Progenitor cell of endocrine pancreas (in vitro differentiated cells): ENCODE results near the gene HS3ST3B1. TPM values are rescaled to one million over a fixed set of nuclear protein-coding genes. Genes with fewer than 3 reads are reported as not detected.

Experiments
- DNase-seq: peaks from one replicate; pipeline ENCODE4 v3.0.0; 2021; ENCODE audit warnings: low spot score; ENCODE audit not compliant: unreplicated experiment
- H3K27ac Mint-ChIP-seq: 2 replicates; pipeline ENCODE4 v1.8.0; 2021; ENCODE audit warnings: mild to moderate bottlenecking, moderate library complexity, mixed read lengths
- H3K27me3 Mint-ChIP-seq: 2 replicates; pipeline ENCODE4 v1.8.0; 2021; ENCODE audit warnings: mixed read lengths
- H3K36me3 Mint-ChIP-seq: 2 replicates; pipeline ENCODE4 v1.8.0; 2022; ENCODE audit warnings: mixed read lengths; ENCODE audit not compliant: insufficient read depth
- H3K4me1 Mint-ChIP-seq: 2 replicates; pipeline ENCODE4 v1.8.0; 2021; ENCODE audit warnings: low read depth, mixed read lengths
- H3K4me3 Mint-ChIP-seq: 2 replicates; pipeline ENCODE4 v1.8.0; 2021; ENCODE audit warnings: low read depth, mild to moderate bottlenecking, moderate library complexity, mixed read lengths
- H3K9me3 Mint-ChIP-seq: 2 replicates; pipeline ENCODE4 v1.8.0; 2021; ENCODE audit warnings: low read depth, mixed read lengths
- CTCF ChIP-seq: fragments of 200-600 bp; sonication (generic); IDR thresholded peaks from one replicate; pipeline ENCODE4 v1.5.0; 2021; ENCODE audit warnings: antibody characterized with exemption, mild to moderate bottlenecking; ENCODE audit not compliant: unreplicated experiment
- total RNA-seq: library from RNA; stranded (reverse); gene quantifications from 2 replicates; pipeline ENCODE4 v1.2.1, GENCODE V29; 2021

The HS3ST3B1 gene
- total RNA-seq, 1 donor from 2014 or later: 16.7 TPM

GRCh38 chr17:14366199-14366598 is 65.3 kb downstream of the HS3ST3B1 start:
- peaks cover 3% of the 10 kb centered on the region for H3K4me1 Mint-ChIP-seq
- no peaks in the 10 kb centered on the region for H3K9me3 Mint-ChIP-seq
- peak overlapping the region; percentile 52 for H3K27ac Mint-ChIP-seq
- peaks cover 31% of the 10 kb centered on the region for H3K27me3 Mint-ChIP-seq
- no peak for DNase-seq
- no peaks in the 10 kb centered on the region for H3K36me3 Mint-ChIP-seq
- no peak overlapping the region for H3K4me3 Mint-ChIP-seq
- TF ChIP-seq CTCF: no peak

- Mint-ChIP-seq H3K4me1 (peaks cover 27% of the 10 kb centered on the region), H3K27ac (peak overlapping the region; percentile 49), H3K27me3 (peaks cover 29% of the 10 kb centered on the region), H3K9me3 (no peaks in the 10 kb centered on the region), H3K36me3 (no peaks in the 10 kb centered on the region), H3K4me3 (no peak overlapping the region)
- TF ChIP-seq CTCF: no peak
- no peak for DNase-seq
Measured at GRCh38 chr17:14372461-14372860, 71.6 kb downstream of the HS3ST3B1 start.

- H3K27ac Mint-ChIP-seq: peak overlapping the region; percentile 49
- no peak for TF ChIP-seq CTCF
- DNase-seq: peak; percentile 17
- H3K4me3 Mint-ChIP-seq: peak overlapping the region; percentile 44
- peaks cover 27% of the 10 kb centered on the region for H3K4me1 Mint-ChIP-seq
- H3K9me3 Mint-ChIP-seq: no peaks in the 10 kb centered on the region
- H3K27me3 Mint-ChIP-seq: peaks cover 27% of the 10 kb centered on the region
- H3K36me3 Mint-ChIP-seq: no peaks in the 10 kb centered on the region
Measured at GRCh38 chr17:14372905-14373613, 72.2 kb downstream of the HS3ST3B1 start.

- TF ChIP-seq CTCF: no peak
- H3K27me3 Mint-ChIP-seq: peaks cover 20% of the 10 kb centered on the region
- peak overlapping the region; percentile 49 for H3K27ac Mint-ChIP-seq
- H3K36me3 Mint-ChIP-seq: no peaks in the 10 kb centered on the region
- peaks cover 27% of the 10 kb centered on the region for H3K4me1 Mint-ChIP-seq
- H3K9me3 Mint-ChIP-seq: no peaks in the 10 kb centered on the region
- DNase-seq: no peak
- H3K4me3 Mint-ChIP-seq: no peak overlapping the region
Measured at GRCh38 chr17:14373614-14374259, 72.9 kb downstream of the HS3ST3B1 start.

GRCh38 chr17:14374268-14374667 is 73.4 kb downstream of the HS3ST3B1 start:
- Mint-ChIP-seq H3K36me3 (no peaks in the 10 kb centered on the region), H3K4me1 (peaks cover 27% of the 10 kb centered on the region), H3K4me3 (no peak overlapping the region), H3K27me3 (peaks cover 24% of the 10 kb centered on the region), H3K9me3 (no peaks in the 10 kb centered on the region), H3K27ac (no peak overlapping the region)
- no peak for DNase-seq
- no peak for TF ChIP-seq CTCF
